Transverse colon (tissue), 3 donors: ENCODE measurements around the gene GALNT2.

Experiments
- CTCF ChIP-seq, 5 experiments: fragments of 200-600 bp in 3 of 5; fragments of 450-650 bp in 2 of 5; sonication (generic) in 3 of 5; IDR thresholded peaks; 1 replicate in 2 of 5; 2 replicates in 3 of 5; pipeline ENCODE4 v1.5.1; 2016 to 2017; ENCODE audit warnings: antibody characterized with exemption in 5 of 5, inconsistent platforms in 3 of 5, mild to moderate bottlenecking in 2 of 5, moderate library complexity in 1 of 5
- POLR2A ChIP-seq: fragments of 450-650 bp; IDR thresholded peaks from one replicate; pipeline ENCODE4 v1.6.1; 2016; ENCODE audit warnings: antibody characterized with exemption, mild to moderate bottlenecking, moderate library complexity

GRCh38 chr1:230110971-230111370 lies 43.9 kb downstream of the GALNT2 start:
- no peak for TF ChIP-seq CTCF (IDR thresholded peaks at IDR 0.05)
- no peak for TF ChIP-seq POLR2A
